GM23338 (cell line): ENCODE results near the gene DRAM1. TPM values are rescaled to one million over a fixed set of nuclear protein-coding genes. Genes with fewer than 3 reads are reported as not detected.

Experiments used
- ATAC-seq: fragments of 200-7000 bp; cut with Tn5 transposase; 3 replicates; pipeline ENCODE4 v1.9.1; 2020
- DNase-seq: peaks from one replicate; pipeline ENCODE4 v3.0.0-alpha.2; 2015; ENCODE audit warnings: low spot score
- H2AFZ ChIP-seq: fragments of 200-600 bp; sonication (generic); 2 replicates; pipeline ENCODE4 v1.8.0; 2016; ENCODE audit warnings: antibody characterized with exemption, mild to moderate bottlenecking, moderate library complexity
- H3F3A ChIP-seq: fragments of 200-600 bp; sonication (generic); replicated peaks from 2 replicates; pipeline ENCODE4 v1.8.0; 2017; ENCODE audit warnings: antibody characterized with exemption, mixed run types, low read depth
- H3K27ac ChIP-seq: fragments of 200-600 bp; sonication (generic); 2 replicates; pipeline ENCODE4 v1.6.1; 2016; ENCODE audit warnings: low read depth
- H3K27me3 ChIP-seq: fragments of 200-600 bp; sonication (generic); 2 replicates; pipeline ENCODE4 v1.8.0; 2016; ENCODE audit warnings: mild to moderate bottlenecking, mixed run types, moderate library complexity; ENCODE audit not compliant: insufficient read depth
- H3K36me3 ChIP-seq: fragments of 200-600 bp; sonication (generic); 2 replicates; pipeline ENCODE4 v1.8.0; 2016; ENCODE audit warnings: mild to moderate bottlenecking; ENCODE audit not compliant: insufficient read depth
- H3K4me1 ChIP-seq: fragments of 200-600 bp; sonication (generic); 2 replicates; pipeline ENCODE4 v1.8.0; 2016; ENCODE audit warnings: mild to moderate bottlenecking, moderate library complexity; ENCODE audit not compliant: insufficient read depth
- H3K4me2 ChIP-seq: fragments of 200-600 bp; sonication (generic); 2 replicates; pipeline ENCODE4 v1.7.1; 2017; ENCODE audit warnings: mixed run types
- H3K4me3 ChIP-seq: fragments of 200-600 bp; sonication (generic); 2 replicates; pipeline ENCODE4 v1.6.1; 2016; ENCODE audit warnings: mixed run types
- H3K79me2 ChIP-seq: fragments of 200-600 bp; sonication (generic); replicated peaks from 2 replicates; pipeline ENCODE4 v1.8.0; 2017; ENCODE audit warnings: mild to moderate bottlenecking; ENCODE audit not compliant: insufficient read depth
- H3K9me2 ChIP-seq: fragments of 200-600 bp; sonication (generic); 2 replicates; pipeline ENCODE4 v1.8.0; 2017; ENCODE audit not compliant: insufficient read depth
- H4K20me1 ChIP-seq: fragments of 200-600 bp; sonication (generic); replicated peaks from 2 replicates; pipeline ENCODE4 v1.8.0; 2017; ENCODE audit warnings: mild to moderate bottlenecking; ENCODE audit not compliant: insufficient read depth
- H3K27ac Mint-ChIP-seq: 2 replicates; pipeline ENCODE4 v1.8.0; 2020; ENCODE audit warnings: inconsistent platforms, mild to moderate bottlenecking, moderate library complexity, mixed read lengths
- H3K27me3 Mint-ChIP-seq: 3 replicates; pipeline ENCODE4 v1.8.0; 2022; ENCODE audit warnings: low read depth, mild to moderate bottlenecking, moderate library complexity, mixed read lengths, inconsistent platforms; ENCODE audit not compliant: insufficient read depth, poor library complexity
- H3K36me3 Mint-ChIP-seq: 3 replicates; pipeline ENCODE4 v1.8.0; 2021; ENCODE audit warnings: low read depth, mild to moderate bottlenecking, inconsistent platforms, moderate library complexity, mixed read lengths
- H3K4me1 Mint-ChIP-seq: 3 replicates; pipeline ENCODE4 v1.8.0; 2020; ENCODE audit warnings: mild to moderate bottlenecking, inconsistent platforms, mixed read lengths
- H3K4me3 Mint-ChIP-seq: 3 replicates; pipeline ENCODE4 v1.8.0; 2021; ENCODE audit warnings: moderate library complexity, mild to moderate bottlenecking, inconsistent platforms, mixed read lengths
- H3K9me3 Mint-ChIP-seq: 3 replicates; pipeline ENCODE4 v1.8.0; 2020; ENCODE audit warnings: moderate library complexity, mild to moderate bottlenecking, inconsistent platforms, mixed read lengths
- CREB1 ChIP-seq: fragments of 250-450 bp; sonication (Bioruptor Pico); IDR thresholded peaks from 2 replicates; pipeline ENCODE4 v1.5.0; 2020; ENCODE audit warnings: low read depth, mild to moderate bottlenecking, moderate library complexity
- CTCF ChIP-seq, 2 experiments: fragments of 200-600 bp in 1 of 2; sonication (generic) in 1 of 2; conservative IDR thresholded peaks; 2 replicates each; pipeline versions ENCODE4 v1.5.1 to v1.6.1; 2016 to 2017; ENCODE audit warnings: antibody characterized with exemption in 2 of 2, low read depth in 2 of 2, mild to moderate bottlenecking in 2 of 2, moderate library complexity in 1 of 2
- ETS1 ChIP-seq: IDR thresholded peaks from 2 replicates; pipeline ENCODE4 v1.6.1; 2016; ENCODE audit warnings: antibody characterized with exemption
- EZH2 ChIP-seq: fragments of 200-600 bp; sonication (generic); IDR thresholded peaks from one replicate; pipeline ENCODE4 v1.8.0; 2017; ENCODE audit warnings: antibody characterized with exemption, mild to moderate bottlenecking, low read depth; ENCODE audit not compliant: unreplicated experiment
- EZH2phosphoT487 ChIP-seq: fragments of 200-600 bp; sonication (generic); IDR thresholded peaks from one replicate; pipeline ENCODE4 v1.8.1; 2018; ENCODE audit warnings: antibody characterized with exemption; ENCODE audit not compliant: unreplicated experiment
- JUNB ChIP-seq: IDR thresholded peaks from one replicate; pipeline ENCODE4 v1.6.1; 2016; ENCODE audit warnings: antibody characterized with exemption; ENCODE audit not compliant: unreplicated experiment
- NANOG ChIP-seq: IDR thresholded peaks from 2 replicates; pipeline ENCODE4 v1.6.1; 2016; ENCODE audit warnings: antibody characterized with exemption, borderline replicate concordance
- POLR2AphosphoS5 ChIP-seq: IDR thresholded peaks from 2 replicates; pipeline ENCODE4 v1.6.1; 2016; ENCODE audit warnings: antibody characterized with exemption, low read depth
- STAT1 ChIP-seq: IDR thresholded peaks from one replicate; pipeline ENCODE4 v1.6.1; 2016; ENCODE audit warnings: antibody characterized with exemption; ENCODE audit not compliant: unreplicated experiment
- ZNF114 ChIP-seq: fragments of 250-450 bp; sonication (Bioruptor Pico); IDR thresholded peaks from 2 replicates; pipeline ENCODE4 v1.5.0; 2020; ENCODE audit warnings: mild to moderate bottlenecking, moderate library complexity
- ZNF462 ChIP-seq: fragments of 250-450 bp; sonication (Bioruptor Pico); IDR thresholded peaks from 2 replicates; pipeline ENCODE4 v1.5.0; 2020; ENCODE audit warnings: mild to moderate bottlenecking, moderate library complexity
- polyA plus RNA-seq: library from polyadenylated mRNA; unstranded; fragments of >200 nt; fragmentation: Nextera tagmentation; extraction: Ambion mirVana; gene quantifications from 2 replicates; pipeline ENCODE4 v1.2.1, GENCODE V29; 2016
- total RNA-seq: library from RNA; depleted of rRNA; stranded (reverse); fragments of >200 nt; shearing (Covaris generic); gene quantifications from 2 replicates; pipeline ENCODE4 v1.2.3, GENCODE V29; 2014

DRAM1 gene
- total and polyA plus RNA-seq, 2 experiments from 2014 or later: 5.7 to 8.5 TPM

GRCh38 chr12:101933866-101934514 is 56.6 kb downstream of the DRAM1 start:
- Histone ChIP-seq H2AFZ (no peak overlapping the region), H3K27me3 (no peaks in the 10 kb centered on the region), H3K4me2 (no peak overlapping the region), H3K9me2 (no peaks in the 10 kb centered on the region), H3K36me3 (no peaks in the 10 kb centered on the region), H3K27ac (no peak overlapping the region), H4K20me1 (no peaks in the 10 kb centered on the region), H3K4me3 (no peak overlapping the region), H3K79me2 (no peaks in the 10 kb centered on the region), H3F3A (no peaks in the 10 kb centered on the region), H3K4me1 (no peaks in the 10 kb centered on the region)
- no peak for TF ChIP-seq ZNF114 (CRISPR knock-in tag)
- TF ChIP-seq POLR2AphosphoS5: no peak
- no peak for TF ChIP-seq CREB1 (CRISPR knock-in tag)
- no peak for TF ChIP-seq STAT1
- no peak for TF ChIP-seq ZNF462 (CRISPR knock-in tag)
- TF ChIP-seq JUNB: no peak
- no peak for TF ChIP-seq ETS1
- no peak for TF ChIP-seq CTCF (conservative IDR thresholded peaks at IDR 0.05; ENCODE audit: low read depth in 2 of 2)
- TF ChIP-seq EZH2: no peak
- TF ChIP-seq EZH2phosphoT487: no peak
- no peak for TF ChIP-seq NANOG
- no peak overlapping the region for H3K4me3 Mint-ChIP-seq
- no peaks in the 10 kb centered on the region for H3K36me3 Mint-ChIP-seq
- no peaks in the 10 kb centered on the region for H3K27me3 Mint-ChIP-seq
- peaks cover 8% of the 10 kb centered on the region; the same call in 2 of the 3 replicates for H3K4me1 Mint-ChIP-seq
- no peak overlapping the region for H3K27ac Mint-ChIP-seq
- no peak for DNase-seq
- no peaks in the 10 kb centered on the region for H3K9me3 Mint-ChIP-seq
- ATAC-seq: no peak
